ENCODE measurements around the gene FARS2.

FARS2 gene

GRCh38 chr6:5248302-5249098 is 12.8 kb upstream of the FARS2 start:
- DNase-seq (ENCODE audit: extremely low spot score, insufficient read length, low read depth), result no peak
- FAIRE-seq, result no peak

GRCh38 chr6:5249451-5250122 is 11.7 kb upstream of the FARS2 start:
- DNase-seq (ENCODE audit: extremely low spot score, insufficient read length, low read depth) (no peak), FAIRE-seq (no peak)

GRCh38 chr6:5250451-5250850 is 10.9 kb upstream of the FARS2 start:
- FAIRE-seq (no peak), DNase-seq (ENCODE audit: extremely low spot score, insufficient read length, low read depth) (no peak)

GRCh38 chr6:5250911-5251310 is 10.4 kb upstream of the FARS2 start:
- DNase-seq (ENCODE audit: extremely low spot score, insufficient read length, low read depth), result no peak
- FAIRE-seq, result no peak

- FAIRE-seq, result no peak
These were observed 4.4 kb upstream of the FARS2 start for GRCh38 chr6:5256952-5257351.

GRCh38 chr6:5257400-5257799 is 3.9 kb upstream of the FARS2 start:
- DNase-seq (ENCODE audit: extremely low spot score, insufficient read length, low read depth) (no peak), FAIRE-seq (no peak)

More at GRCh38 chr6:5256952-5257351, 4.4 kb upstream of the FARS2 start:
- DNase-seq (ENCODE audit: extremely low spot score, insufficient read length, low read depth), result no peak

GRCh38 chr6:5259428-5259827 is 1.9 kb upstream of the FARS2 start:
- no peak for DNase-seq (ENCODE audit: extremely low spot score, insufficient read length, low read depth)
- no peak for FAIRE-seq

- FAIRE-seq (peak; percentile 91), DNase-seq (ENCODE audit: extremely low spot score, insufficient read length, low read depth) (peak; percentile 58)
These were observed 1.1 kb upstream of the FARS2 start for GRCh38 chr6:5260111-5260620.

- DNase-seq (ENCODE audit: extremely low spot score, insufficient read length, low read depth) (no peak), FAIRE-seq (peak; percentile 44)
These were observed 314 bp downstream of the FARS2 start for GRCh38 chr6:5261545-5262109.

- no peak for FAIRE-seq
- no peak for DNase-seq (ENCODE audit: extremely low spot score, insufficient read length, low read depth)
These were observed 5.1 kb downstream of the FARS2 start for GRCh38 chr6:5266423-5266822.

GRCh38 chr6:5270093-5270680 is 8.9 kb downstream of the FARS2 start:
- FAIRE-seq, result no peak
- no peak for DNase-seq (ENCODE audit: extremely low spot score, insufficient read length, low read depth)

- no peak for FAIRE-seq
These were observed 10.6 kb downstream of the FARS2 start for GRCh38 chr6:5271926-5272325.

GRCh38 chr6:5274231-5274630 is 12.9 kb downstream of the FARS2 start:
- DNase-seq (ENCODE audit: extremely low spot score, insufficient read length, low read depth) (no peak), FAIRE-seq (no peak)

More at GRCh38 chr6:5271926-5272325, 10.6 kb downstream of the FARS2 start:
- DNase-seq (ENCODE audit: extremely low spot score, insufficient read length, low read depth), result no peak

GRCh38 chr6:5275497-5275896 is 14.2 kb downstream of the FARS2 start:
- DNase-seq (ENCODE audit: extremely low spot score, insufficient read length, low read depth) (no peak), FAIRE-seq (no peak)

- DNase-seq (ENCODE audit: extremely low spot score, insufficient read length, low read depth) (no peak), FAIRE-seq (no peak)
These were observed 15.3 kb downstream of the FARS2 start for GRCh38 chr6:5276581-5276980.

GRCh38 chr6:5277589-5277988 is 16.3 kb downstream of the FARS2 start:
- DNase-seq (ENCODE audit: extremely low spot score, insufficient read length, low read depth) (no peak), FAIRE-seq (no peak)

- FAIRE-seq (peak; percentile 70), DNase-seq (ENCODE audit: extremely low spot score, insufficient read length, low read depth) (no peak)
These were observed 16.7 kb downstream of the FARS2 start for GRCh38 chr6:5278047-5278446.

- peak; percentile 65 for FAIRE-seq
These were observed 17.3 kb downstream of the FARS2 start for GRCh38 chr6:5278565-5279120.

GRCh38 chr6:5279891-5280338 is 18.6 kb downstream of the FARS2 start:
- DNase-seq (ENCODE audit: extremely low spot score, insufficient read length, low read depth) (no peak), FAIRE-seq (peak; percentile 67)

More at GRCh38 chr6:5278565-5279120, 17.3 kb downstream of the FARS2 start:
- DNase-seq (ENCODE audit: extremely low spot score, insufficient read length, low read depth), result no peak

- DNase-seq (ENCODE audit: extremely low spot score, insufficient read length, low read depth) (no peak), FAIRE-seq (no peak)
These were observed 19.6 kb downstream of the FARS2 start for GRCh38 chr6:5280920-5281319.
